Measurements from ENCODE around the gene CACNA2D1. TPM values are rescaled to one million over a fixed set of nuclear protein-coding genes. Genes with fewer than 3 reads are reported as not detected.

Gene CACNA2D1
- total RNA-seq, 3 donors from 2014 or later (not counting 1 experiment from before 2014, with no cell fraction given) = not detected

DNA sequence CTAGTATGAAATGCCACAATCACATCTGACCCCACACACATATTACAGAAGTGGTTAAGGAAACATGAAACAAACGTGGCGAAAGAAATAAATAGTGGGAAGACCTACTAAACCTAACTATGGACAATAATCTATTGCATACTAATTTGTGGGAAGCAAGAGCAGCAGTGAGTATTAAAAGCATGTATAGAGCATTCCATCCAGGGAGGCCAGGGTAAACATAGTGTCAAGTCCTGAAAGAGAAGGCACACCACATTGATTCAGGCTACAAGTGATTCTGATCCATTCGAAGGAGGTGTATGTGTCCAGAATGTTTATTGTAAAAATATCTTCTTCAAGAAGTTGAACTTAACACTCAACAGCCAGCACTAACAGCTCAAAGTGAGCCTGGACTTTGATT, 29.2 kb downstream of the CACNA2D1 start:
- no peaks in the 10 kb centered on the region for H3K9me3 ChIP-seq (ENCODE audit: control insufficient read depth, insufficient read depth, low read length)
- TF ChIP-seq, protein P1, sequence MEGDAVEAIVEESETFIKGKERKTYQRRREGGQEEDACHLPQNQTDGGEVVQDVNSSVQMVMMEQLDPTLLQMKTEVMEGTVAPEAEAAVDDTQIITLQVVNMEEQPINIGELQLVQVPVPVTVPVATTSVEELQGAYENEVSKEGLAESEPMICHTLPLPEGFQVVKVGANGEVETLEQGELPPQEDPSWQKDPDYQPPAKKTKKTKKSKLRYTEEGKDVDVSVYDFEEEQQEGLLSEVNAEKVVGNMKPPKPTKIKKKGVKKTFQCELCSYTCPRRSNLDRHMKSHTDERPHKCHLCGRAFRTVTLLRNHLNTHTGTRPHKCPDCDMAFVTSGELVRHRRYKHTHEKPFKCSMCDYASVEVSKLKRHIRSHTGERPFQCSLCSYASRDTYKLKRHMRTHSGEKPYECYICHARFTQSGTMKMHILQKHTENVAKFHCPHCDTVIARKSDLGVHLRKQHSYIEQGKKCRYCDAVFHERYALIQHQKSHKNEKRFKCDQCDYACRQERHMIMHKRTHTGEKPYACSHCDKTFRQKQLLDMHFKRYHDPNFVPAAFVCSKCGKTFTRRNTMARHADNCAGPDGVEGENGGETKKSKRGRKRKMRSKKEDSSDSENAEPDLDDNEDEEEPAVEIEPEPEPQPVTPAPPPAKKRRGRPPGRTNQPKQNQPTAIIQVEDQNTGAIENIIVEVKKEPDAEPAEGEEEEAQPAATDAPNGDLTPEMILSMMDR (IDR thresholded peaks at IDR 0.05) = no peak
- ATAC-seq = no peak
- no peaks in the 10 kb centered on the region for H3K4me1 ChIP-seq (ENCODE audit: control insufficient read depth, insufficient read depth, low read length)
- no peak overlapping the region for H3K4me3 ChIP-seq (ENCODE audit: low read length)
- Mint-ChIP-seq H3K4me3 (no peak overlapping the region), H3K27me3 (ENCODE audit: low read depth in 2 of 2) (no peaks in the 10 kb centered on the region), H3K4me1 (no peaks in the 10 kb centered on the region), H3K9me3 (peaks cover 6% of the 10 kb centered on the region in 2 donors), H3K36me3 (no peaks in the 10 kb centered on the region), H3K27ac (no peak overlapping the region)
- WGBS (ENCODE audit: insufficient coverage) = 100% methylated on average over 1 of the region's 3 CpGs
- H3K27me3 ChIP-seq (ENCODE audit: control insufficient read depth, insufficient read depth, low read length) = no peaks in the 10 kb centered on the region
- intact Hi-C loops (cut with micrococcal nuclease) = no loop called here
- DNase-seq = no peak
- no peaks in the 10 kb centered on the region for H3K36me3 ChIP-seq (ENCODE audit: control insufficient read depth, insufficient read depth, low read length)
- H3K27ac ChIP-seq (ENCODE audit: low read length) = no peak overlapping the region

DNA sequence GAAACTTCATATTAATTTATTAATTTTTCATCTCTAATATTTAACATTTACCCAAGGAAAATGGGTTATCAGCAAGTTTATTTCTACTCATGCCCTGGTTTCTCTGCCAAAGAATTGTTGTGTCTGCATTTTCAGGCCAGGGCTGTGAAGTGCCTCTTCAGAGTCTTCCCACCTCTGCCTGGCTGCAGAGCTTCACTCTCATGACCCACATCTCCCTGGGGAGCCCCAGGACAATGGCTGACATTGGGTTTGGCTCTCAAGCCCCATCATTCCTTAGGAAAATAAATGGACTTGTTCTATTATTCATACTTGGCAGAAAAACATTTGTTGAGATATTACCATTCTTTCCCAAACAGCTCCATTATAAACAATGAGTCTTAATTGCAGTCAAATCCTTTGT, 30.3 kb downstream of the CACNA2D1 start:
- peaks cover 7 to 8% of the 10 kb centered on the region in 2 donors for H3K9me3 Mint-ChIP-seq
- intact Hi-C loops (cut with micrococcal nuclease) = no loop called here
- H3K27me3 ChIP-seq (ENCODE audit: control insufficient read depth, insufficient read depth, low read length) = no peaks in the 10 kb centered on the region
- no peak overlapping the region for H3K4me3 ChIP-seq (ENCODE audit: low read length)
- TF ChIP-seq, protein P1 (IDR thresholded peaks at IDR 0.05) = no peak
- no peak overlapping the region for H3K27ac Mint-ChIP-seq
- DNase-seq = no peak
- H3K4me1 Mint-ChIP-seq = no peaks in the 10 kb centered on the region
- ATAC-seq = no peak
- H3K36me3 Mint-ChIP-seq = no peaks in the 10 kb centered on the region
- H3K4me1 ChIP-seq (ENCODE audit: control insufficient read depth, insufficient read depth, low read length) = no peaks in the 10 kb centered on the region
- H3K36me3 ChIP-seq (ENCODE audit: control insufficient read depth, insufficient read depth, low read length) = no peaks in the 10 kb centered on the region
- no peak overlapping the region for H3K27ac ChIP-seq (ENCODE audit: low read length)
- H3K9me3 ChIP-seq (ENCODE audit: control insufficient read depth, insufficient read depth, low read length) = no peaks in the 10 kb centered on the region
- no peaks in the 10 kb centered on the region for H3K27me3 Mint-ChIP-seq (ENCODE audit: low read depth in 2 of 2)
- no peak overlapping the region for H3K4me3 Mint-ChIP-seq

GRCh38 chr7:82411732-82412131, 31.8 kb downstream of the CACNA2D1 start:
- intact Hi-C loops (cut with micrococcal nuclease) = no loop called here
- TF ChIP-seq, protein P1 (IDR thresholded peaks at IDR 0.05) = no peak
- Histone ChIP-seq H3K9me3 (ENCODE audit: control insufficient read depth, insufficient read depth, low read length) (no peaks in the 10 kb centered on the region), H3K4me3 (ENCODE audit: low read length) (no peak overlapping the region), H3K36me3 (ENCODE audit: control insufficient read depth, insufficient read depth, low read length) (no peaks in the 10 kb centered on the region), H3K27me3 (ENCODE audit: control insufficient read depth, insufficient read depth, low read length) (no peaks in the 10 kb centered on the region), H3K27ac (ENCODE audit: low read length) (no peak overlapping the region), H3K4me1 (ENCODE audit: control insufficient read depth, insufficient read depth, low read length) (no peaks in the 10 kb centered on the region)
- DNase-seq (no peak), ATAC-seq (no peak)
- H3K27me3 Mint-ChIP-seq (ENCODE audit: low read depth in 2 of 2) = no peaks in the 10 kb centered on the region
- 72% methylated on average over 2 of the region's 2 CpGs for WGBS (ENCODE audit: insufficient coverage)
- H3K4me1 Mint-ChIP-seq = no peaks in the 10 kb centered on the region
- no peak overlapping the region for H3K4me3 Mint-ChIP-seq
- no peak overlapping the region for H3K27ac Mint-ChIP-seq
- H3K9me3 Mint-ChIP-seq = peaks cover 2 to 7% of the 10 kb centered on the region in 2 donors
- H3K36me3 Mint-ChIP-seq = no peaks in the 10 kb centered on the region

DNA sequence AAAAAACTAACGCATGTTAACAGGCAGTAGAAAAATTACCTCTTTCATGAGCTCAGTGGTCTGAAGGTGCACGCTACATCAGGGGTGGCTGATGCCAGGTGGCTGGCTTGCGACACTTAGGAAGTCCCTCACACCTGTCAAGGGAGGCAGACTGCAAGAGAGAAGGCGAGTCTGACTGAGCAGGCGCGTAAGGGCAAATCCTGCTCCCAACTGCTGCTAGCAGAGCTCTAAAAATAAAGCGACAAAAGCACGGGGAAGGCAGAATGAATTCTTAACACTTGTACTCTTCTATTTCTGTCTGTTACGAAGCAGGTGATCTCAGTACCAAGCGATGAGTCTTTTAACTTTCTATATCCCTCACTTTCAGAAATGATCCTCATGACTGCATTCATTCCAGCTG, 33.1 kb downstream of the CACNA2D1 start:
- Histone ChIP-seq H3K4me1 (ENCODE audit: control insufficient read depth, insufficient read depth, low read length) (no peaks in the 10 kb centered on the region), H3K9me3 (ENCODE audit: control insufficient read depth, insufficient read depth, low read length) (no peaks in the 10 kb centered on the region), H3K4me3 (ENCODE audit: low read length) (no peak overlapping the region), H3K27me3 (ENCODE audit: control insufficient read depth, insufficient read depth, low read length) (no peaks in the 10 kb centered on the region), H3K36me3 (ENCODE audit: control insufficient read depth, insufficient read depth, low read length) (no peaks in the 10 kb centered on the region), H3K27ac (ENCODE audit: low read length) (no peak overlapping the region)
- Mint-ChIP-seq H3K27ac (no peak overlapping the region), H3K36me3 (no peaks in the 10 kb centered on the region), H3K9me3 (peaks cover 2 to 5% of the 10 kb centered on the region in 2 donors), H3K4me1 (no peaks in the 10 kb centered on the region), H3K27me3 (ENCODE audit: low read depth in 2 of 2) (no peaks in the 10 kb centered on the region), H3K4me3 (no peak overlapping the region)
- no peak for ATAC-seq
- 94% methylated on average over 10 of the region's 10 CpGs for WGBS (ENCODE audit: insufficient coverage)
- no peak for DNase-seq
- intact Hi-C loops (cut with micrococcal nuclease) = no loop called here
- TF ChIP-seq, protein P1 (IDR thresholded peaks at IDR 0.05) = no peak
